Kidney (tissue), 14 donors: ENCODE measurements around the gene SCART1. TPM values are rescaled to one million over a fixed set of nuclear protein-coding genes. Genes with fewer than 3 reads are reported as not detected.

Experiments
- DNase-seq, 5 donors: peaks; one replicate each; pipeline ENCODE4 v3.0.0-alpha.2; 2013 to 2020
- FAIRE-seq: peaks from 2 replicates; lab custom pipeline; 2012; peaks lifted over from hg19 to GRCh38; lab: Jason Lieb, UNC
- H3K27ac ChIP-seq, 2 donors: one replicate each; pipeline ENCODE4 v1.7.0; 2013; ENCODE audit warnings: low read depth in 2 of 2, low read length in 2 of 2, inconsistent platforms in 1 of 2
- H3K27me3 ChIP-seq: one replicate; pipeline ENCODE4 v1.7.1; 2013; ENCODE audit warnings: low read length, inconsistent platforms; ENCODE audit not compliant: control insufficient read depth, insufficient read depth
- H3K36me3 ChIP-seq, 3 donors: one replicate each; pipeline versions ENCODE4 v1.7.0 to v1.7.1; 2013; ENCODE audit warnings: low read length in 3 of 3, control low read depth in 1 of 3, inconsistent platforms in 1 of 3; ENCODE audit not compliant: insufficient read depth in 3 of 3, control insufficient read depth in 2 of 3
- H3K4me1 ChIP-seq, 3 donors: one replicate each; pipeline versions ENCODE4 v1.7.0 to v1.7.1; 2013; ENCODE audit warnings: low read length in 3 of 3, inconsistent platforms in 1 of 3, low read depth in 1 of 3; ENCODE audit not compliant: control insufficient read depth in 2 of 3, insufficient read depth in 2 of 3
- H3K4me3 ChIP-seq, 3 donors: one replicate each; pipeline versions ENCODE4 v1.7.0 to v1.8.1; 2013; ENCODE audit warnings: low read length in 3 of 3, control low read depth in 1 of 3, inconsistent platforms in 1 of 3
- H3K9ac ChIP-seq, 3 donors: one replicate each; pipeline versions ENCODE4 v1.7.0 to v1.7.1; 2013; ENCODE audit warnings: low read length in 3 of 3, control low read depth in 1 of 3, inconsistent platforms in 1 of 3
- H3K9me3 ChIP-seq, 3 donors: one replicate each; pipeline versions ENCODE4 v1.7.0 to v1.7.1; 2013; ENCODE audit warnings: low read length in 3 of 3, control low read depth in 1 of 3, inconsistent platforms in 1 of 3; ENCODE audit not compliant: control insufficient read depth in 2 of 3, insufficient read depth in 1 of 3
- intact Hi-C: fragments of 100-400 bp; cut with DNase I; formaldehyde crosslinking; loops from one replicate; pipeline ENCODE4 v1.11.1; 2022
- polyA plus RNA-seq: library from polyadenylated mRNA; stranded (reverse); fragments of 350-450 nt; fragmentation: Illumina TruSeq; extraction: RNeasy Lipid Tissue Mini Kit (QIAGEN cat#74804); gene quantifications from one replicate; pipeline ENCODE4 v1.2.3, GENCODE V29; 2014; ENCODE audit warnings: low read depth, low replicate concordance; ENCODE audit not compliant: insufficient read depth
- total RNA-seq: library from RNA; stranded (reverse); fragmentation: NEBNext Ultra II Directional; extraction: Animal tissue kit (Norgen Biotek cat#: 25700); gene quantifications from one replicate; pipeline ENCODE4 v1.2.1, GENCODE V29; 2021
- TF ChIP-seq, protein P1 (sequence below): IDR thresholded peaks from 3 replicates; pipeline ENCODE4 v1.5.1; 2012; ENCODE audit warnings: mild to moderate bottlenecking, moderate library complexity, borderline replicate concordance; ENCODE audit not compliant: insufficient read depth; ENCODE audit errors: extremely low read depth
- donor health status: control.
- donor health status: control.
- donor health status: control.
- donor health status: control.
- donor health status: control.
- donor health status: DM: yes; HTN: yes; CAD: no.
- donor health status: Normal renal cell carcinoma (clear cell type).

Gene SCART1
- total and polyA plus RNA-seq, 2 donors from 2014 or later = 0.37 to 3.9 TPM

DNA sequence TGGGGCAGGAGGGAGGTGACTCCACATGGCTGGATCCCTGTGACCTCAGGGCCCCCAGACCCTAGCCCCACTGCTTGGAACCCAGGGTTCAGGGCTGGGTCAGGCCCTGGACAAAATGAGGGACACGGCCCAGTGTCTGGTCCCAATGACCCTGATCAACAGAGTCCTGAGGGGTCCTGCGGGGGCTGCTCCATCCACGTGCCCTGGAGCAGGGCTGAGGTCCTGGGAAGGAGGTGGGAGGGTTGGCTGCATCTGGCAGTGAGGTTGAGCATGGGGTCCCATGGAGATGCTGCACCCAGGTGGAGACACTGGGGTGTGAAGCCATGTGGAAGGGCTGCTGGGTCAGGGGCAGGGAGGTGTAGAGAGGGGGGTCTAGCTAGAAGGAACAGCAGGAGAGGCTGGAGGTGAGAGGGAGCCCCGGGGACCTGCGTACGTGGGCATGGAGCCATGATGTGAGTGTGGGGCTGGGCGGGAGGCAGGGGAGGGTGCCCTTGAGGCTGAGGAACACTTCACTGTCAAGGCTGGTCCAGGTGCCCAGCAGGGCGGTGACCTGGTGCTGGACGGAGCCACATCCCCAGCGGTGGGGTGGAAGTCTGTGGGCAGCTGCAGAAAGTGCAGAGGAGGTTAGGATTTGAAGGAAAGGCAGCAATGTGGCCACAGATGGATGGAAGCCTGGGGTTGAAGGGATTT lies 604 bp downstream of the SCART1 start:
- intact Hi-C loops = no loop called here
- TF ChIP-seq, protein P1, sequence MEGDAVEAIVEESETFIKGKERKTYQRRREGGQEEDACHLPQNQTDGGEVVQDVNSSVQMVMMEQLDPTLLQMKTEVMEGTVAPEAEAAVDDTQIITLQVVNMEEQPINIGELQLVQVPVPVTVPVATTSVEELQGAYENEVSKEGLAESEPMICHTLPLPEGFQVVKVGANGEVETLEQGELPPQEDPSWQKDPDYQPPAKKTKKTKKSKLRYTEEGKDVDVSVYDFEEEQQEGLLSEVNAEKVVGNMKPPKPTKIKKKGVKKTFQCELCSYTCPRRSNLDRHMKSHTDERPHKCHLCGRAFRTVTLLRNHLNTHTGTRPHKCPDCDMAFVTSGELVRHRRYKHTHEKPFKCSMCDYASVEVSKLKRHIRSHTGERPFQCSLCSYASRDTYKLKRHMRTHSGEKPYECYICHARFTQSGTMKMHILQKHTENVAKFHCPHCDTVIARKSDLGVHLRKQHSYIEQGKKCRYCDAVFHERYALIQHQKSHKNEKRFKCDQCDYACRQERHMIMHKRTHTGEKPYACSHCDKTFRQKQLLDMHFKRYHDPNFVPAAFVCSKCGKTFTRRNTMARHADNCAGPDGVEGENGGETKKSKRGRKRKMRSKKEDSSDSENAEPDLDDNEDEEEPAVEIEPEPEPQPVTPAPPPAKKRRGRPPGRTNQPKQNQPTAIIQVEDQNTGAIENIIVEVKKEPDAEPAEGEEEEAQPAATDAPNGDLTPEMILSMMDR = no peak
- DNase-seq (peak in 1 of 5 donors; percentile 46), FAIRE-seq (no peak)
- Histone ChIP-seq H3K4me1 (no peaks in the 10 kb centered on the region), H3K4me3 (no peak overlapping the region), H3K9ac (no peak overlapping the region), H3K9me3 (no peaks in the 10 kb centered on the region), H3K27ac (no peak overlapping the region), H3K27me3 (no peaks in the 10 kb centered on the region), H3K36me3 (no peaks in the 10 kb centered on the region)

- Histone ChIP-seq H3K27ac (no peak overlapping the region), H3K4me1 (no peaks in the 10 kb centered on the region), H3K9me3 (no peaks in the 10 kb centered on the region), H3K9ac (no peak overlapping the region), H3K27me3 (no peaks in the 10 kb centered on the region), H3K4me3 (no peak overlapping the region), H3K36me3 (no peaks in the 10 kb centered on the region)
- intact Hi-C loops = no loop called here
- FAIRE-seq (no peak), DNase-seq (peak in 1 of 5 donors; percentile 35)
- TF ChIP-seq, protein P1 = no peak
Observed at GRCh38 chr10:133455196-133455595, 1.5 kb downstream of the SCART1 start.

DNA sequence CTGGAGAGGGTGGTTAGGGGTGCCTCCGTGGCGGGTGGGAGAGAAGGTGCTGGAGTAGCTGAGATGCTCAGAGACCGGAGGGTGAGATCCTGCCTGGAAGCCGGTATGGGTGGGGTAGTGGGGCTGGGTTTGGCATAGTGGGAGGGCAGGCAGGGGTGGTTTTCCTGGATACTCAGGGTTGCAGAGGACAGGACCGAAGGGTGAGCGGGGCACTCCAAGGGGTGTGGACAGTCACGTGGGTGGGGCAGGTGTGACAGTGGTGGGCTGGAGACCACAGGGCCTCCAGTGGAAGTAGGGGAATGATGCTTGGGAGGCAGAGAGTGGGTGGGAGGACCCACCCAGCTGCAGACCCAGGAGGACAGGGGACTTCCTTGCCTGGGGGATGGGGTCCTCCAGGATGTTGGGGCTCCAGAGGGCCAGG lies 1.9 kb downstream of the SCART1 start:
- Histone ChIP-seq H3K36me3 (no peaks in the 10 kb centered on the region), H3K27me3 (no peaks in the 10 kb centered on the region), H3K27ac (no peak overlapping the region), H3K9ac (no peak overlapping the region), H3K4me1 (no peaks in the 10 kb centered on the region), H3K4me3 (no peak overlapping the region), H3K9me3 (no peaks in the 10 kb centered on the region)
- FAIRE-seq = no peak
- TF ChIP-seq, protein P1 = no peak
- intact Hi-C loops = no loop called here
- DNase-seq = peak in 1 of 5 donors; percentile 35
